Embryonic facial prominence (tissue), 1 donor: ENCODE results near the gene PLA2R1.
"Not testable (repeated sequence)": the region's sequence is repeated elsewhere in the genome, so short reads cannot be mapped to it uniquely, and the experiment has no call there.

Source experiments
- DNase-seq: peaks from one replicate; pipeline ENCODE4 v3.0.0-alpha.2; 2016; ENCODE audit errors: extremely low spot score

The PLA2R1 gene

DNA sequence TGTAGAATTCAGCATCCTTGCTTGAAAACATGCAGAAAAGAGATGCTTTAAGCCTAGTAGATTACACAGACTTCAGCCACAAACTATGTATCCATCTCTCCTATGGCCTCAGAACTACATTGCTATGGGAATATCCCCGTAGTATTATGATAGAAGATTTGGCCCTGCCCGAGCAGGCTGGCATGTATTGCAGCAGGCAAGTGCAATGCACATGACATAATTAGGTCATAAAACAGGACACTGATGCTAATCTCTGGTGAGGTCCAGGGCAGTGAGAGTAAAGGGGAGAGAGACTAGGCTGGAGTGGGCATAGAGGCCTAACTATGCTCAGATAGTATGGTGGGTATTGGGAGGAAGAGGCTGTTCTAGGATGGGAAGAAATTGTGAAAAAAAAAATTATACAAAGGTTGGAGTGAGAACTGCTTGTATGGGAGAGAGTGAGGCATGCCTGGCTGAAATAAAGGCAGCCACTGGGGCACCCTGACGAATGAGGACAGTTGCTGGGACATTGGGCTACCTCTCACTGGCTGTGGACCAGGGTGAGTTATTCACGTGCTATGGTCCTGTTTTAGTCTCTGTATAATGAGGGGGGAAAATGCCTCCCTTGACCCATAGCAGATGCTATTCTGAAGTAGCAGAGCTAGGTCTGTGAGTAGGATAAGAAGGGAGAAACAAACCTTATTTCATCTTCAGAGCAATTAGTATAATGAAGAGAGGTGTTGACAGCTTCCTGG lies 1.6 kb upstream of the PLA2R1 start:
- DNase-seq: no peak

DNA sequence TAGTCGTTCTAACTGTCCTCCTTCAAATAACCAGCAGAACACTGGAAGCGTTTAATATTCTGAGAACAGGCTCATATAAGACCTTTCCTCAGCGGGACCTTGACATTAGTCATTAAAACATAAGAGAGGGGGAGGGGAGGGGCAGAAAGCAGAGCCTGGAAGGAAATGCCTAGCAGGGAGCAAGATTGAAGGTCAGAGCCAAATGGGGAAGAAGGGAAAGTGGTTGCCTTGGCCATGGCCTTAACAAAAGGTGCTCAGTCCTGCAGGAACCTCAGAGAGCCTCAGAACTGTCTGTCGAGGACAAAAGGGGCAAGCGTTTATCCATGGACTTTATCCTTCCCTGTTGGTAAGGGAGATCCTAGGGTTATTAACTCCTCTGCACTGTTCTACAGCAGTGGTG lies 856 bp upstream of the PLA2R1 start:
- no peak for DNase-seq

DNA sequence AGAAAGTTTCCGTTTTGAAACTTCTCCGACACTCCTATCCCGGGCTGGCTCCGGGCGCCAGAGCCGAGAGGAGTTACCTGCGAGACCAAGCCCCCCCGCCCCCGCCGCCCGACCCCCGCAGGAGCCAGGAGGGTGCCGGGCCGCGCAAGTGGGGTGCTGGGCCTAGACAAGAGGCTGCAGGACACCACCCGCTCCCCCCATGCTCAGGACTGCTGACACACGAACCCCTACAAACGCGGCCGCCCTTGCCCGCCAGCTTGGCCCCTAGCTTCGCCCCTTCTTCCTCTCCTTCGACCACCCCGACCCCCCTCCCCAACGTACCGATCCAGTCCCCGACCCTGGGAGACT lies 497 bp downstream of the PLA2R1 start:
- no peak for DNase-seq

DNA sequence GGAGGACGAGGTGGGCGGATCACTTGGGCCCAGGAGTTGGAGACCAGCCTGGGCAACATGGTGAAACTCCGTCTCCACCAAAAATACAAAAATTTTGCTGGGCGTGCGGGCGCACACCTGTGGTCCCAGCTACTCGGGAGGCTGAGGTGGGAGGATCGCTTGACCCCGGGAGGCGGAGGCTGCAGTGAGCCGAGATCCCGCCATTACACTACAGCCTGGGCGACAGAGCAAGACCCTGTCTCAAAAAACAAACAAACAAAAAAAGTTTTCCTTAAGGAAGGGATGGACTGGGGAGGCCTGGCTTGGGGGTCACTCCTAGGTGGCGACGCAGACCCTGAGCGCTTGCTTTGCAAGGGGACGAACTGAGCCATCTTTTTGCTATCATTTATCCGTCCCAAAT lies 882 bp downstream of the PLA2R1 start:
- DNase-seq: no peak

DNA sequence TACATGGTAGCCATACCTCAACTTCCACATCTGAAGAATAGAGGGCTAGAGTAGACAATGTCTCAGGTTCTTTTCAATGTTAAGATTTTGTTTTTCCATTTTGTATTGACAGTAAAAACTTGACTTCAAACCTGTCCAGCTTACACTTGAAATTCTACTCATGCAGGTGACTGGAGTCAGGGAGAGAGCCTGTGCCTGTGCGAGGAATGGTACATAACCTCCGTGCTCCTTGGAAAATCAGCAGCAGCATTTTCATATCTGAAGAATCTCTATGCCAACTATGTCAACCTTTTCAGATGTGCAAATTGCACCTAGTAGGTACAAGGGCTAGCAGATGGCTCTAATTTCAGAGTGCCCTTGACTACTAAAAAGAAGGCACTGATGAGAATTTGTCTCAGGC lies 2.1 kb downstream of the PLA2R1 start:
- no peak for DNase-seq

DNA sequence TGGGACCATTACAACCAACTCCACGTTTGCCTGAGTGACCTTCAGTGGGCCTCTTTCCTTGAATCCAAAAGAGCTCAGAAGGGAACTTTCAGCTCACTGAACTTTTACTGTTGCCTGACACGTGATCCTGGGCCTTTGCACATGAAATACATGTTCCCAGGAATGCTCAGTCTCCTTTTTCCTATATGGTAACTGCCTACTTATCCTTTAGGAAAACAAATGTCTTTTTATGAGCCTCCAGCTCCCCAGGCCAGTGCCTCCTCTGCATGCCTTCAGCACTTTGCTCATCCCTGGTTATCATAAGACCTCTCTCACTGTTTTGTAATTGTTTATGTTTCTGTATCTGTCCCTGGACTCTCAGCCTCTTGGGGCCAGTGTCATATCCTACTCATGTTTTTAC lies 5.1 kb downstream of the PLA2R1 start:
- no peak for DNase-seq

DNA sequence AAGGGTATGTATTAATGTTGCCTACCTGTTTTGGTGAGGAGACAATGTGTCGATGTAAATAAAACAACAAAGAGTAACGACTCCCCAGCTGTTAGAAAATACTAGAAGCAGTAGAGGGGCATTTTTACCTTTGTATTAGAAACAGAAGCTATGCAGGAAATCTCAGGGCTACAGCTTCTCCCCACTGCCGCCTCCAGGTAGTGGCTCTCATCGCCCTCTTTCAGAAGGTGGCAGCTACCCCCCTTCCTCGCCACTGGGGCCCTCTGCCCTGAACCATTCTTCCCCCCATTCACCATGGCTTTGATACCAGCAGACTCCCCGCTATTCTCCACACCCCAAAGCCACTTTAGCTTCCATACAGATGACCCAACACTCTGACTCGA lies 6.7 kb downstream of the PLA2R1 start:
- no peak for DNase-seq

DNA sequence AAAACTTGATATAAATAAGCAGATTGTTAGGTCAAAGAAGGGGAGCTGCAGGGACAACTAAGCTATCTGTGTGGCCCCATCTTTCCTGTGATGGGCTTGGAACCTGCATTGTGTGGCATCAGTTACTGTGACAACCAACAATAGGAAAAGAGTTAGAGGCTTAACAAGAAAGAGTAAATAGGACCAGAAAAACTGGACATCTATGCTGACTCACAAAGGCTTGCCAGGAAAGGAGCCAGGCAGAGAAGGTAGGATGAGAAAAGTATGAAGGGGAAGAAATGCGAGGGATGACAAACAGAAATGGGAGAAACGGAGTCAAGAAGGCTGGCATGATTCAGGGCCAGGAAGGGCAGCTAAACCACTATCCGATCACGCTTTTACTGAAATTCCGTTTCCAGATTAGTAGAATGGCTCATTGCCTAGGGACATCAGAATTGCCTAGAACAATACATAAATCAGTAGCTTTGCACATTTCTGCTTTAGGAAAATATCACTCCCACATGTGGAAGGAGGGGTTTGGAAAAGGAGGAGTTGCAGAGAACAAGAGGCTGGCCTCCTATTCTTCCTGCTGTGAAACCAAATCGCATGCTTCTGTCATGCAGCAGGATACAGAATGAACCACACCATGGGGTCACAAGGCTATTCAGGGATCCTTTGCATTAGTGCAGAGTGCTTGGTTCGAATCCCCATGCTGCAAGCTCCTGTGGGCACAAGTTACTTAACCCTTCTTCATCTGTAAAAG lies 7.3 kb downstream of the PLA2R1 start:
- no peak for DNase-seq

DNA sequence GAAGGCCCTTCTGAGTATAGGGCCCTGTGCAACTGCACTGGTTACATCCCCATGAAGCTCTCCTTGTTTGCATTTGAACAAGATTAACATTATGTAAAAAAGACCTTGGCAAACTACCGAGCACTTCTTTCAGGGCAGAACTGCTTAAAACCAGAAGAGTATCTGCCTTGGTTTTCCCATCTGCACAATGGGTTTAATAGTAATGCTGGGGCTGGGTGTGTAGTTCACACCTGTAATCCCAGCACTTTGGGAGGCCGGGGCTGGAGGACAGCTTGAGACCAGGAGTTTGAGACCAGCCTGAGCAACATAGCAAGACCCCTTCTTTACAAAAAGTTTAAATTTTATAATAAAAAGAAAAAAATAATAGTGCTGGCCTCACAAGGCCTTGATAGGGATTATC lies 8.5 kb downstream of the PLA2R1 start:
- DNase-seq: no peak

DNA sequence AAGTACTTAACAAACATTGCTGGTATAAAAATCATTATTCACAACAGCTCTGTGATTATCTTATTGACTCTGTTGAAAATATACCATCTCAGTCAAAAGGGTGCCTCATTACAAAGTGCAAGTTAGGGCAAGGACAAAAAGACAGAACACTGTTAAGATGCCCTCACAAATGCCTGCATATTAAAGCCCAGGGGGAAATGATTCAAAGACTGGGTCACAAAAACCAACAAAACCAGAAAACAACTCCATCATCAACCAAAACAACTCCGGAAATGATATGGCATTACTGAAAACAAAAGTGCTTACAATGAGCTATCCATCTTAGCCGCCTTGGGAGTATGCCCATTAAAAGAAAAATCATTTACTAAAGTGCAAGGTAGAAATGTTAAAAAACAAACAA lies 9.9 kb downstream of the PLA2R1 start:
- DNase-seq: no peak

DNA sequence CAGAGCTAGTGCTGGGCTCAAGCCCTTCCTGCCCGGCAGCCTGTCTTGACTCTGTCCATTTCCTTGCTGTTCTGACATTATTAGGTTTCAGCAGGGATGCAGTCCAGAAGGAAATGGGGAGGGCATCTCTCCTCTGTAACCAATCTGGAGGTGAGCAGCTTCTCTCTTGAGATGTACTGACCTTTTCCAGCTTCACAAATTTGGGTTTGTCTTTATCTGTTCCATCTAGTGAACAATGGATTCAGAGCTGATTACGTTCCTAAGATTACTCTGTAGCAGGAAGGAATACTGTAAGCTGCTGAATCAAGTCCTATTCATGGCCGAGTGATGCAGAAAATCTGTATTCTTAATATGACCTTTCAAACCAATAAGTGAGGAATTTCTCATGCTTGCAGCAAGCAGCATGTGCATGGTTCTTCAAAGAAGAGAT lies 11.0 kb downstream of the PLA2R1 start:
- DNase-seq: no peak

DNA sequence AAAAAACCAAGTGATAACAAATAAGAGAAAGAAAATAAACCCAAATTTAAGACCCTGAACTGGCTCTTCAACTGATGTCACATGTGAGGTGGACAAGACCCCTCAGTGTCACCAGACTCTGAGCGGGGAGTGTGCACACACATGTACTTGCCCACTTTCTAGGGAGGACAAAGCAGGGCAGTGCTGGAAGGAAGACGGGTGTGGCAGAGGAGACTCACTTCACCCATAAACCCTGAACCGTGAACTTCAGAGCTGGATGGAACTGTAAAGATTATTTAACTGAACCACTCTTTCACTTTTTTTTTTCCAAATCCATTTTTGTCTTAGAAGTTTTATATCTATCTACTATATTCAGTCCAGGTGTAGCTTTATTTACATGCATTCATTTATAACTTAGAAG lies 12.3 kb downstream of the PLA2R1 start:
- DNase-seq: no peak

DNA sequence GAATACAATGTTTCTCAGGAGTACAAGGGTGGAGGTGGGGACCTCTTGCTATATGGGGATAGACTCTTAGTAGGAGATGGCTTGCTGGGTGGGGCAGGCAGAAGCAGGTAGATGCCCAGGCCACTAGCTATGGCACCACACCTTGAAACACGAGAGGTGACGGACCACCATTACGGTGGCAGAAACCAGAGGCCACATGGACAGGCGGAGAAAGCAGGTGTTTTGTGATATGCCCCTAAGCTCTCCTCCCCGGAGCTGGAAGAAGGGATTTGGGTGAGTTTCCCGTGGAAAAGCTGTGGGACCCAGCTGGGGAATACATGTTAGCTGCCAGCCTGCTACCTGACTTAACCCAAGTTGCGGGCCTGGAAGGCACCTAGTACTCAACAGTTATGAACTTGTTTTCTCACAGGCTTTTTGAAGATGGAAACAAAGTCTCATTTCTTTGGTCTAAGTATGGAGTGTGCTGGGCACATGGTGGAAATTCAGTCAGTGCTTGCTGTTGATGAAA lies 16.7 kb downstream of the PLA2R1 start:
- no peak for DNase-seq

DNA sequence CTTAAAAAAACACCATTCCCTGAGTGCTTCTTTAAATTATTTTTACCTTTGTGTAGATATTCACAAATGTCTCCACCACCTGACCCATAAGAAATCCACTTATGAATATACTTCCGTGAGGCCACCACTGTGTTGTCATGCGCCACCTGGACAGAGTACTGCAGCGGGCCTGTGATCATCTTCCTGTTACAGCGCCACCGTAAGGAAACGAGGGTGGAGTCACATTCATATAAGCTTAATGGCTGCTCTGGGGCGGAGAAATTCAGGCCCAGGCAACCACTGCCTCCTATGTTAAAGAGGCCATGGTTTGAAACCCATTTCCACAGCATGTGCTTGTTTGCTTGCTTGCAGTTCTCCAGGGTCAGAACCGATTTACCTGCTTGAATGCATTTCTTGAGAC lies 17.7 kb downstream of the PLA2R1 start:
- no peak for DNase-seq

DNA sequence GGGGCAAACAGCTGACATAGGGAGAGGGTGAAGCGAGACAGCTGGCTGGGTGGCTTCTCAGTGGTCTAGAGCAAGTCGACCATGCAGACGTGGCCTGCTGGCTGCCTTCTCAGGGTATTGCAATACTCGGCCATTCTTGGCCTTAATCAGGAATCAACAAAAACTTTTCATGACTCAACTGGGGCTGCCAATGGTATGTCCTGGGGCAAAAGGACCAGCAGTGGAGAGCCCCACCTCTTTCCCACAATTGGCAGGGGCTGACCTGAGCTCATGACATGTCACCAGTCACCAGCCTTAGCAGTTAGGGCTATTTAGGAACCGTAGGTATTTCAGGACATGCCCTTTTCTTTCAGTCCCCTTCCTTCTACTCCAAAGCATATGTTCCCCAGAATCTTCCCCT lies 19.1 kb downstream of the PLA2R1 start:
- DNase-seq: no peak

DNA sequence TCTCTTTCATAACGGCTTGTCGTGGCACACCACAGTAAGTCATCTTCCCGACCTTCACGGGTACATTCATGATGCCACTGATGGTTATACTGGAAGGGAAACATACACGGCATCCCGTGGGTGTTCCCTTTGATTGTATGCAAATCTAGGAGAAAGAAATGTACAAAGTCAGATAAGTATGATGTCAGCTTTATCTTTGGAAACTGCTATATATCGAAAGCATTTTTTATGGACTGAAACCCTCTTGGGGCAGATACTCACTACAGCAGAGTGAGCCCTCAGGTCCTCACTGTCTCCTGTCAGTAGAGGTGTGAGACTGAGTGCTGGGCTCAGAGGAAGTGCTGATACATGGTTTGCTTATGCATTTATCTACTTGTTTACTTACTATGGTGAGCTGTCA lies 20.4 kb downstream of the PLA2R1 start:
- DNase-seq: no peak

DNA sequence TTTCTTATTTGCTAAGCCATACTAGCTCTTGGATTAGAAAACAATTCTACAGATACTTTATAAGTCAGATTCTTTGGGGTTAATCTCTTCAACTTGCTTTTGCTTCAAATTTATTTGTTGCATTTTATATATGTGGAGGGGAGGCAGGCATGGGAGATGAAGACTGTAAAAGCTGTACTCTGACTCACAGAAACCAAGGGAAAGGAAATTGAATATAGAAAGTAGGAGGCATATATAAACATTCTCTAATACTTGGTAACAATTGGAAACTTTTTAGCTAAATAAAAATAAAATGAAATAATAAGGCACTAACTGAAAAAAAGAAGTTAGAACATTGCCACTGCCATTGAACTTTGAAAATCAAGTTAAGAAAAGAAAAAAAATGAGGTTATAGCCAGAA lies 21.3 kb downstream of the PLA2R1 start:
- DNase-seq: no peak

DNA sequence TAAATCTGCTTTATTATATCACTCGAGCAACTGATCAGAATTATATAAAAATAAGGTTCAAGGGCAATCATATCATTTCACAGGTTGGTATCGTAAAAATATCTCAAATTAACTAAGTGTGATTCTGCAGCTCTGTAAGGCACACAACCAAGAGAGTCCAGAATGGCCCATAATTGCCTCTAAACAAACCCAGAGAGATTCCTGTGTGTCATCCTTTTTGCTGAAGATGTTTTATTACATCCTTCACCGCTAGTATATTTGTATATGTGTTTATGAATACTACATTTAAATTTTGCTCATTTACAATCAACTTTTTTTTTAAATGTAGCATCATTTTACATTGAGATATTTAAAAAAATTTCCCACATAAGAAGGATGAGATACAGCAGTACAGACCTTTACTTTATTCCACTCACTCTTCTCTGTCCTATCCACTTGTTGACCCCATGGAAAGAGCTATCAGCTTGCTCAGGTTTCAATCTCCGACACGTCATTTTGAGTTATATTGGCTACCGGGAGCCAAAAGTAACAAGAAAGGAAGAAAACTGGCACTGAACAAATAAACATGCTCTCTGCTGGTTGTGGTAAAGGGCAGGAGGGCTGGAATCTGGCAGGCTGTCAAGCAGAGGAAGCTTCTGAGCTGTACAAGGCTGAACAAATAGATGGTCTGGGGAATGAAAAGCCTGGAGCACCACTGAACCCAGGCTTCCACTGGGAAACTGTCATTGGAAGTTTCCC lies 23.1 kb downstream of the PLA2R1 start:
- DNase-seq: no peak

DNA sequence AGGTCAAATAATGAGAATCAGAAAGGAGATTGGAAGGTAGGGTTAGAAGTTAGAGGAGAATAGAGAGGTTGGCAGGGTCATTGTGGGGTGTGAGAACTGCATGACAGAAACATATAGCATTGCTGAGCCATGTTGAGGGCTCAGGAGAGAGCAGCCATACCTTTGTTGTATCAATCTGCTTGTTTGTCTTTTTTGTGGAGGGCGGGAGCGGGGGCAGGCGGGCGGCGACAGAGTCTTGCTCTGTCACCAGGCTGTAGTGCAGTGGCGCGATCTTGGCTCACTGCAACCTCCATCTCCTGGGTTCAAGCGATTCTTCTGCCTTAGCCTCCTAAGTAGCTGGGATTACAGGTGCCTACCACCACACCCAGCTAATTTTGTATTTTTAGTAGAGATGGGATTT lies 23.8 kb downstream of the PLA2R1 start:
- not testable (repeated sequence) for DNase-seq

DNA sequence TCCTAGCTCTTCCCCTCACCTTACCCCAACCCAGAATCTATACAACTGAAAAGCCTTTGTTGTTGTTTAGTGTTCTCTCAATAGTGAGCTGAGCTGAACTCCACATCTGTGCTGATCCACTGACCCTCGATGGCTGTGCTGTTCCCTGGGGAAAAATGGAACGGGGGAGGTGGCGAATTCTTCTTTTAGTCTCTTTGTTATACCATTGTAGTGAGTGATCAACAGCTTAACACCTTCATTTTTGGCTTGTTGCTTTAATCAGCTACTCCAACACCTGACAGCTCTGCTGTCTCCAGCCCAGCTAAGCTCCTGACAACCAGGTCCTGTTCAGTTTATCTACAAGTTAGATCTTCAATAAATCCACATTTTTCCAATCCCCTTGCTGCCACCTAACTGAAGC lies 25.7 kb downstream of the PLA2R1 start:
- DNase-seq: no peak

DNA sequence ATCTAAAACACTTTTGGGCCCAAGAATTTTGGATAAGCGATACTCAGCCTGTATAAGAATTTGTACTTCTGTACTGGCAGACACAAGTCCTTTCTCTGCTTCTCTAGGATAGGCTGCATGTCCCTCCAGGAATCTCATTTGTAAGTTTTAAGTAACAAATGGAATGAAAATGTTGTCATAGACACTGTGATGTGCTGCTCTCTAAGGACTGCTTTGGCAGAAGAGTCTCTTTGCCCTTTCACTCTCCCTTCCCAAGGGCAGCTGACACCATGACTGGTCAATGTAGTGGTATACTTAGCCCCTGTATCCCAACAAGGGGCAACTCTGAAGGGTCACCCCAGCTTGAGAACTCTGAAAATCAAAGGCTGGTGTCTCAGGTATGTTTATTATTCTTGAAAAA lies 27.3 kb downstream of the PLA2R1 start:
- no peak for DNase-seq

DNA sequence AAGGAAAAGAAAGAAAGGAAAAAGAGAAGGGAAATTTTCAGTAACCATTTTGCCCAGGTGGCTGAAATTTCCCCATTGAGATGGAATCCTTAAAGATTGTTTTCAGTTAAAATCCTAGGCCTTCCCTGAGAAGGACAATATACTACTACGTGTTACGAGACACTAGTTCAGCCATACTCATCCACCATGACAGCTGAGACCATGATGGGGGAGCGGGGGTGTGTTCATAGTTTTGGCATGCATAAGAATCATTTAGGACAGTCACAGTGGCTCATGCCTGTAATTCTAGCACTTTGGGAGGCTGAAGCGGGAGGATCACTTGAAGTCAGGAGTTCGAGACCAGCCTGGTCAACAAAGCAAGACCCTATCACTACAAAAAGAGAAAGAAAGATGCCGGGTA lies 28.0 kb downstream of the PLA2R1 start:
- no peak for DNase-seq
